WTC11 (cell line): Measurements from ENCODE around the gene FALEC.

Experiments
- ATF2 ChIP-seq: sonication (generic); formaldehyde crosslinking; IDR thresholded peaks from 2 replicates; pipeline ENCODE4 v1.8.1; 2022; ENCODE audit warnings: low read depth, missing genetic modification reagents, borderline replicate concordance
- CREB1 ChIP-seq: sonication (generic); formaldehyde crosslinking; IDR thresholded peaks from 2 replicates; pipeline ENCODE4 v1.8.0; 2023; ENCODE audit warnings: mild to moderate bottlenecking, missing genetic modification reagents
- CTCF ChIP-seq: fragments of 200-600 bp; IDR thresholded peaks from 2 replicates; pipeline ENCODE4 v1.8.0; 2022; ENCODE audit warnings: antibody characterized with exemption
- MAX ChIP-seq: sonication (generic); formaldehyde crosslinking; IDR thresholded peaks from 2 replicates; pipeline ENCODE4 v1.8.0; 2022; ENCODE audit warnings: mild to moderate bottlenecking, missing genetic modification reagents
- NFE2L1 ChIP-seq: sonication (generic); formaldehyde crosslinking; IDR thresholded peaks from 2 replicates; pipeline ENCODE4 v1.8.1; 2023; ENCODE audit warnings: missing genetic modification reagents
- NFYB ChIP-seq: sonication (generic); formaldehyde crosslinking; conservative IDR thresholded peaks from 2 replicates; pipeline ENCODE4 v1.8.0; 2022; ENCODE audit warnings: low read depth, missing genetic modification reagents
- PREB ChIP-seq: sonication (generic); formaldehyde crosslinking; IDR thresholded peaks from 2 replicates; pipeline ENCODE4 v1.8.1; 2022; ENCODE audit warnings: mild to moderate bottlenecking, missing genetic modification reagents, moderate library complexity, borderline replicate concordance
- RORB ChIP-seq: fragments of 250-450 bp; sonication (Bioruptor Pico); IDR thresholded peaks from 2 replicates; pipeline ENCODE4 v1.9.0; 2021; ENCODE audit warnings: mild to moderate bottlenecking
- TEAD4 ChIP-seq: sonication (generic); formaldehyde crosslinking; IDR thresholded peaks from 2 replicates; pipeline ENCODE4 v1.8.0; 2022; ENCODE audit warnings: mild to moderate bottlenecking, missing genetic modification reagents
- ZBTB43 ChIP-seq: sonication (generic); formaldehyde crosslinking; IDR thresholded peaks from 2 replicates; pipeline ENCODE4 v1.8.1; 2023; ENCODE audit warnings: mild to moderate bottlenecking, missing genetic modification reagents
- ZNF219 ChIP-seq: sonication (generic); formaldehyde crosslinking; IDR thresholded peaks from 2 replicates; pipeline ENCODE4 v1.8.0; 2023; ENCODE audit warnings: missing genetic modification reagents, mild to moderate bottlenecking, borderline replicate concordance

- TF ChIP-seq NFYB (CRISPR knock-in tag) (no peak), ZBTB43 (no peak), TEAD4 (no peak), RORB (CRISPR knock-in tag) (no peak), CREB1 (CRISPR knock-in tag) (no peak), CTCF (no peak), NFE2L1 (no peak), ATF2 (CRISPR knock-in tag) (no peak), PREB (no peak), ZNF219 (CRISPR knock-in tag) (no peak), MAX (CRISPR knock-in tag) (no peak)
These were observed 34.1 kb downstream of the FALEC start for GRCh38 chr1:150549496-150550221.
